Erythroblast (primary cell): ENCODE measurements around the gene ARHGAP26.

Experiments used
- GATA1 ChIP-seq: IDR thresholded peaks from 2 replicates; pipeline ENCODE4 v1.6.1; 2011; ENCODE audit warnings: low read depth, mild to moderate bottlenecking, control low read depth, low read length, moderate library complexity
- POLR2A ChIP-seq: IDR thresholded peaks from 2 replicates; pipeline ENCODE4 v1.6.1; 2011; ENCODE audit warnings: mild to moderate bottlenecking, low read length

DNA sequence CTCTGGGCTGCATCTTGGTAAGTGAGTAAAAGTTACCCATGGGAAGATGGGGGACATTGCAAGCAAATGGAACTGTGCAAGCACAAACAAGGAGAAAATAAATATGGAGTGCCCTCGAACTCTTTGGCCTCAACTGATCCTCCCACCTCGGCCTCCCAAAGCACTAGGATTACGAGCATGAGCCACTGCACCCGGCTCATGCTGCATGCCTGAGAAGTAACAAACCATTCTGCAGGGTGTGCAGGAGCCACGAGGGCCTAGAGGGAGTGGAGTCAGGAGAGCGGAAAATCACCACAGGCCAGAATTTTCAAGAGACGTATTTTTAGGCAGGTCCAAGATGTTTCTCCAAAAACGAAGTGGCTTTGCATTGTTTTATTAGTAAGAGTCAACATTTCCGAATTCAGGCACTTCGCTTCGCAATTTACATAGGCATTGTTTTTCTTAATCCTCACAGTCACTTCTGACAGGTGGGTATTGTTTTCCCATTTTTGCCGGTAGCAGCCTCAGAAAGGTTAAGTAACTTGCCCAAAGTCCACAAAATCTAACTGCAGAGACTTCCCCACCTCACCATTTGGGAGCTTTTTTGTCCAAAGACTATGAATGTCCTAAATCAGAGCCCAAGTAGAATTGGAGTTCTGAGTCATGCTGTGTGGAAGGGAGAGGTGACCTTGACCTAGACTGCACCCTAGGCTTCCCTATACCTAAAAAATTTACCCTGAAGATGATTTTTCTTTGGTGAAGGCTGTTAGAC is 403.1 kb downstream of the ARHGAP26 start:
- TF ChIP-seq POLR2A (no peak), GATA1 (no peak)
